Heart left ventricle (tissue), 16 donors: ENCODE measurements around the gene TRIM32. TPM values are rescaled to one million over a fixed set of nuclear protein-coding genes. Genes with fewer than 3 reads are reported as not detected.
A peak's percentile ranks its signal among the peaks of the same experiment; 100 is the strongest.

Experiments used
- ATAC-seq, 4 donors: fragments of 200-7000 bp; cut with Tn5 transposase; one replicate each; pipeline ENCODE4 v1.9.1; 2020 to 2022; ENCODE audit warnings: moderate library complexity in 4 of 4, mild to moderate bottlenecking in 3 of 4, moderate number of reproducible peaks in 1 of 4
- DNase-seq, 5 donors: peaks; one replicate each; pipeline ENCODE4 v3.0.0-alpha.2; 2020
- H3K27ac ChIP-seq, 12 donors: fragments of 200-600 bp; sonication (generic) in 4 of 12; one replicate each; pipeline versions ENCODE4 v1.5.0 to v1.8.0; 2016 to 2022; ENCODE audit warnings: mild to moderate bottlenecking in 2 of 12
- H3K27me3 ChIP-seq, 9 donors: fragments of 200-600 bp; sonication (generic) in 2 of 9; one replicate each; pipeline versions ENCODE4 v1.5.1 to v1.8.0; 2016 to 2022; ENCODE audit warnings: mild to moderate bottlenecking in 3 of 9
- H3K36me3 ChIP-seq, 9 donors: fragments of 200-600 bp; sonication (generic) in 2 of 9; one replicate each; pipeline versions ENCODE4 v1.5.0 to v1.8.0; 2018 to 2022; ENCODE audit warnings: mild to moderate bottlenecking in 2 of 9
- H3K4me1 ChIP-seq, 12 donors: fragments of 200-600 bp; sonication (generic) in 4 of 12; one replicate each; pipeline versions ENCODE4 v1.5.0 to v1.8.0; 2016 to 2022; ENCODE audit warnings: mild to moderate bottlenecking in 3 of 12
- H3K4me3 ChIP-seq, 12 donors: fragments of 200-600 bp; sonication (generic) in 4 of 12; one replicate each; pipeline versions ENCODE4 v1.5.0 to v1.8.0; 2017 to 2022; ENCODE audit warnings: mild to moderate bottlenecking in 9 of 12, moderate library complexity in 4 of 12
- H3K9me3 ChIP-seq, 12 donors: fragments of 200-600 bp; sonication (generic) in 4 of 12; one replicate each; pipeline versions ENCODE4 v1.5.0 to v1.8.0; 2016 to 2022; ENCODE audit warnings: mild to moderate bottlenecking in 1 of 12
- POLR2A ChIP-seq, 2 donors: fragments of 450-650 bp; IDR thresholded peaks; one replicate each; pipeline ENCODE4 v1.6.1; 2017; ENCODE audit warnings: antibody characterized with exemption in 2 of 2, mild to moderate bottlenecking in 2 of 2, moderate library complexity in 2 of 2
- WGBS, 4 donors: extraction: QIAGEN DNeasy Blood & Tissue Kit in 2 of 4; methylation state at CpG; one replicate each; pipeline versions ENCODE4 v1.1.5 to v1.1.7; 2013 to 2018; 5-methylcytosine and 5-hydroxymethylcytosine counted together
- intact Hi-C, 10 donors: fragments of 100-400 bp; cut with DNase I; formaldehyde crosslinking; loops; one replicate each; pipeline versions ENCODE4 v1.11.1 to v1.14.2; 2022
- polyA plus RNA-seq, 2 donors: library from polyadenylated mRNA; stranded (reverse); fragments of 200-250 nt; gene quantifications; one replicate each; pipeline ENCODE4 v1.2.3, GENCODE V29; 2013
- total RNA-seq, 9 donors: library from RNA; depleted of rRNA in 2 of 9; stranded (reverse); fragments of >200 nt in 2 of 9; fragmentation: NEBNext Ultra II Directional in 3 of 9; extraction: Animal tissue kit (Norgen Biotek cat#: 25700) in 3 of 9; gene quantifications; one replicate each; pipeline versions ENCODE4 v1.1.0 to v1.2.4, GENCODE V29; 2016 to 2023
- TF ChIP-seq, protein P1 (sequence below), 12 donors: fragments of 200-600 bp; sonication (generic) in 4 of 12; IDR thresholded peaks; one replicate each; pipeline versions ENCODE4 v1.5.0 to v1.8.0; 2018 to 2022; ENCODE audit warnings: antibody characterized with exemption in 12 of 12, mild to moderate bottlenecking in 5 of 12
- donor health status: ischemic (EF 13 %, LVEDD 7.1; RV severe dilation, severe dysfunction).
- donor health status: healthy with polysubstance abuse.
- donor health status: DM: no; HTN: yes; CAD: no.
- donor health status: DM: no; HTN: no; CAD: no.
- donor health status: ischemic (EF 25% LVEDD 6.9; RV normal size, moderate dysfunction).
- donor health status: ischemic (EF 25% LVEDD 5.7; RV mildly dilated, moderate dysfunction).
- donor health status: healthy.
- donor health status: DM: yes; HTN: yes; CAD: no.
- donor health status: ischemic (EF 35%, LVEDD 5.7; RV mildly dilated, moderate dysfunction).
- donor health status: nonischemic (EF 11% LVEDD 7.7; RV severe dilation, severe dysfunction).
- donor health status: DM: yes; HTN: yes; CAD: no.
- donor health status: PGD.
- donor health status: ischemic (EF 29% LVEDD 5.4; RV normal size, mild dysfunction).
- donor health status: nonischemic (EF 23%, LVEDD 6.1; RV moderate dilation, normal function).

TRIM32 gene
- total and polyA plus RNA-seq, 11 donors, result 3.3 to 17.9 (median 15.1) TPM

DNA sequence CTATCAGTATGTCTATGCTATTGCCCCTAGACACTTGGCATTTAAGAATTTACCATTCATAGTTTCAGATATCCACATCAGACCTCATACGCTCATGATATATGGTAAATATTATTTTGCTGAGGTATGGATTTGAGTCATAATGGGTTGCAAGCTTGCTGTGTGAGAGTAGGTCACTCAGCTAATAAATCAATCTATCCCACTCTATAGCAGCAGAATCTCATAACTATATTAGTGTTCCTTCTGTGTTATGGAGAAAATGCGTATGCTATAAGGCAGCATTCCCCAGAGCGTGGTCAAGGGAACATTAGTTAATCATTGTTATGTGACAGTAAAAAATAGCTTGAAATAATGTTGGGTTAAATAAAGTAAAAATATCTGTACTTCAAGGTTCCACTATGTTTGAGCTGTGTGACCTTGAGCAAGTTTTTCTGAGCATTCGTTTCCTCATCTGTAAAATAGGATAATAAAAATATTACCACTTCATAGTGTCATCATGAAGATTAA is 7.7 kb downstream of the TRIM32 start:
- no peak for TF ChIP-seq POLR2A (IDR thresholded peaks at IDR 0.05)
- TF ChIP-seq, protein P1, sequence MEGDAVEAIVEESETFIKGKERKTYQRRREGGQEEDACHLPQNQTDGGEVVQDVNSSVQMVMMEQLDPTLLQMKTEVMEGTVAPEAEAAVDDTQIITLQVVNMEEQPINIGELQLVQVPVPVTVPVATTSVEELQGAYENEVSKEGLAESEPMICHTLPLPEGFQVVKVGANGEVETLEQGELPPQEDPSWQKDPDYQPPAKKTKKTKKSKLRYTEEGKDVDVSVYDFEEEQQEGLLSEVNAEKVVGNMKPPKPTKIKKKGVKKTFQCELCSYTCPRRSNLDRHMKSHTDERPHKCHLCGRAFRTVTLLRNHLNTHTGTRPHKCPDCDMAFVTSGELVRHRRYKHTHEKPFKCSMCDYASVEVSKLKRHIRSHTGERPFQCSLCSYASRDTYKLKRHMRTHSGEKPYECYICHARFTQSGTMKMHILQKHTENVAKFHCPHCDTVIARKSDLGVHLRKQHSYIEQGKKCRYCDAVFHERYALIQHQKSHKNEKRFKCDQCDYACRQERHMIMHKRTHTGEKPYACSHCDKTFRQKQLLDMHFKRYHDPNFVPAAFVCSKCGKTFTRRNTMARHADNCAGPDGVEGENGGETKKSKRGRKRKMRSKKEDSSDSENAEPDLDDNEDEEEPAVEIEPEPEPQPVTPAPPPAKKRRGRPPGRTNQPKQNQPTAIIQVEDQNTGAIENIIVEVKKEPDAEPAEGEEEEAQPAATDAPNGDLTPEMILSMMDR (IDR thresholded peaks at IDR 0.05), result no peak
- WGBS, 4 donors, result 87 to 92% (median 89%) methylated on average over 4 of the region's 4 CpGs
- DNase-seq (no peak), ATAC-seq (no peak)
- Histone ChIP-seq H3K36me3 (peaks cover 0 to 29% (median 25%) of the 10 kb centered on the region in 9 donors), H3K4me1 (peaks cover 0 to 43% (median 15%) of the 10 kb centered on the region in 12 donors), H3K27ac (no peak overlapping the region), H3K27me3 (no peaks in the 10 kb centered on the region), H3K9me3 (no peaks in the 10 kb centered on the region), H3K4me3 (no peak overlapping the region)
- intact Hi-C loops, result no loop called here

DNA sequence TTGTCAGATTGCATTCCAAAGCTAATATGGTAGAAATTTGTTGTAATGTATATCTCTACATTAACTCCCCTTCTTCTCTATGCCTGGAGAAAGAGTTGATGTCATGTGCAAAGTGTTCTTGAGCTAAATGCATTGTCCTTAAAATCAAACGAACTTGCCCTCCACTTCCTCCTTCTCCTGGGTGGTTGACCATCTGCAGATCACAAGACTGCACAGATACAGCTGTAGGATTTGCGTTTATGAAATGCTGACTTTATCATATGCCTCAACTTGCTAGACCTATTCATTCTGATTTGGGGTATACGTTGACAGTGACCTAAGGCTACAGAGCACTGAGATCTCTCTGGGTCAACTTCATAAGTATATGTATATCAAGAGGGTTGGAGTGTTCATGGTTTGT is 8.3 kb downstream of the TRIM32 start:
- intact Hi-C loops, result no loop called here
- Histone ChIP-seq H3K9me3 (no peaks in the 10 kb centered on the region), H3K27me3 (no peaks in the 10 kb centered on the region), H3K4me3 (no peak overlapping the region), H3K36me3 (peaks cover 0 to 35% (median 31%) of the 10 kb centered on the region in 9 donors), H3K4me1 (peaks cover 0 to 40% (median 13%) of the 10 kb centered on the region in 12 donors), H3K27ac (no peak overlapping the region)
- TF ChIP-seq, protein P1 (IDR thresholded peaks at IDR 0.05), result no peak
- DNase-seq (no peak), ATAC-seq (peak in 1 of 4 donors; percentile 37)
- 22 to 40% (median 30%) methylated on average over 3 of the region's 3 CpGs for WGBS, 4 donors

DNA sequence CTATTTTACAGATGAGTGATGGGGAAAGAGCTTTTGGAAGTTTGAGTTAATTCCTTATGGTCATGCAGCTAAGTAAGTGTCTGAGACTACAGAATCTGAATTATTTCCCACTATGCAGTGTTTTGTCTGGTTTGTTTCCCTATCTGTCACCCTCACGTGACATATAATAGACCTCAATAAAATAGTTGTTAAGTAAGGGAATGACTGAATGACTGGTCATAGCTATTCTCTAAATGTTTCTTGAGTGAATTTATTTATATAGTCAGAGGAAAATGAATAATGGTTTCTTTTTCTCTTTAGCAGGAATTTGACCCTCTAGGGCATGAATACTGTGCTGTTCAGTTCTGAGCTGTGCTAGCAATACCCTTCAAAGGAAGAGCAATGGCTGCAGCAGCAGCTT is 10.3 kb downstream of the TRIM32 start:
- no peak for TF ChIP-seq POLR2A (IDR thresholded peaks at IDR 0.05)
- TF ChIP-seq, protein P1 (IDR thresholded peaks at IDR 0.05), result no peak
- WGBS, 4 donors, result 71 to 86% (median 75%) methylated on average over 1 of the region's 1 CpG
- intact Hi-C loops, result no loop called here
- Histone ChIP-seq H3K4me1 (peaks cover 0 to 38% (median 13%) of the 10 kb centered on the region in 12 donors), H3K36me3 (peaks cover 0 to 43% (median 32%) of the 10 kb centered on the region in 9 donors), H3K9me3 (no peaks in the 10 kb centered on the region), H3K27ac (no peak overlapping the region), H3K27me3 (no peaks in the 10 kb centered on the region), H3K4me3 (no peak overlapping the region)
- ATAC-seq, result no peak
- no peak for DNase-seq

DNA sequence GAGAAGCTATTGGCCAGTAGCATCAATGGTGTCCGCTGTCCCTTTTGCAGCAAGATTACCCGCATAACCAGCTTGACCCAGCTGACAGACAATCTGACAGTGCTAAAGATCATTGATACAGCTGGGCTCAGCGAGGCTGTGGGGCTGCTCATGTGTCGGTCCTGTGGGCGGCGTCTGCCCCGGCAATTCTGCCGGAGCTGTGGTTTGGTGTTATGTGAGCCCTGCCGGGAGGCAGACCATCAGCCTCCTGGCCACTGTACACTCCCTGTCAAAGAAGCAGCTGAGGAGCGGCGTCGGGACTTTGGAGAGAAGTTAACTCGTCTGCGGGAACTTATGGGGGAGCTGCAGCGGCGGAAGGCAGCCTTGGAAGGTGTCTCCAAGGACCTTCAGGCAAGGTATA is 10.8 kb downstream of the TRIM32 start:
- Histone ChIP-seq H3K27me3 (no peaks in the 10 kb centered on the region), H3K36me3 (peaks cover 0 to 48% (median 32%) of the 10 kb centered on the region in 9 donors), H3K9me3 (peaks cover 0 to 3% (median 0%) of the 10 kb centered on the region in 12 donors), H3K4me3 (no peak overlapping the region), H3K27ac (no peak overlapping the region), H3K4me1 (peaks cover 0 to 33% (median 10%) of the 10 kb centered on the region in 12 donors)
- intact Hi-C loops, result no loop called here
- ATAC-seq (no peak), DNase-seq (no peak)
- 95 to 98% (median 97%) methylated on average over 16 of the region's 16 CpGs for WGBS, 4 donors
- TF ChIP-seq POLR2A (IDR thresholded peaks at IDR 0.05), result no peak
- TF ChIP-seq, protein P1 (IDR thresholded peaks at IDR 0.05), result no peak
